Heart right ventricle (tissue), 16 donors: ENCODE results near the gene CLTRN. TPM values are rescaled to one million over a fixed set of nuclear protein-coding genes. Genes with fewer than 3 reads are reported as not detected.

Source experiments
- ATAC-seq, 8 donors: fragments of 200-7000 bp; cut with Tn5 transposase; one replicate each; pipeline ENCODE4 v1.9.1; 2020; ENCODE audit warnings: mild to moderate bottlenecking in 8 of 8, moderate library complexity in 8 of 8, moderate number of reproducible peaks in 1 of 8
- DNase-seq, 2 donors: peaks; one replicate each; pipeline ENCODE4 v3.0.0-alpha.2; 2020
- H3K27ac ChIP-seq, 10 donors: fragments of 200-600 bp; sonication (generic) in 2 of 10; one replicate each; pipeline versions ENCODE4 v1.5.0 to v1.8.0; 2020 to 2022; ENCODE audit warnings: mild to moderate bottlenecking in 3 of 10
- H3K27me3 ChIP-seq, 7 donors: fragments of 200-600 bp; one replicate each; pipeline ENCODE4 v1.8.0; 2021 to 2022; ENCODE audit warnings: mild to moderate bottlenecking in 2 of 7
- H3K36me3 ChIP-seq, 9 donors: fragments of 200-600 bp; sonication (generic) in 1 of 9; one replicate each; pipeline versions ENCODE4 v1.5.0 to v1.8.0; 2020 to 2022; ENCODE audit warnings: mild to moderate bottlenecking in 2 of 9
- H3K4me1 ChIP-seq, 9 donors: fragments of 200-600 bp; sonication (generic) in 1 of 9; one replicate each; pipeline versions ENCODE4 v1.5.0 to v1.8.0; 2020 to 2022; ENCODE audit warnings: mild to moderate bottlenecking in 4 of 9
- H3K4me3 ChIP-seq, 10 donors: fragments of 200-600 bp; sonication (generic) in 2 of 10; one replicate each; pipeline versions ENCODE4 v1.5.0 to v1.8.0; 2020 to 2022; ENCODE audit warnings: mild to moderate bottlenecking in 7 of 10, moderate library complexity in 2 of 10
- H3K9me3 ChIP-seq, 11 donors: fragments of 200-600 bp in 10 of 11; sonication (generic) in 2 of 11; one replicate each; pipeline versions ENCODE4 v1.5.0 to v1.8.0; 2013 to 2022; ENCODE audit warnings: mild to moderate bottlenecking in 2 of 11, control low read depth in 1 of 11, moderate library complexity in 1 of 11
- WGBS, 2 donors: extraction: QIAGEN DNeasy Blood & Tissue Kit; methylation state at CpG; one replicate each; pipeline ENCODE4 v1.1.7; 2013; ENCODE audit warnings: inconsistent platforms in 1 of 2; 5-methylcytosine and 5-hydroxymethylcytosine counted together
- intact Hi-C, 10 donors: fragments of 100-400 bp; cut with DNase I; formaldehyde crosslinking; loops; one replicate each; pipeline versions ENCODE4 v1.11.1 to v1.14.2; 2022
- polyA plus RNA-seq, 2 donors: library from polyadenylated mRNA; stranded (reverse); fragments of 200-250 nt; gene quantifications; one replicate each; pipeline ENCODE4 v1.2.3, GENCODE V29; 2013
- total RNA-seq, 10 donors: library from RNA; stranded (reverse); fragmentation: NEBNext Ultra II Directional in 3 of 10; extraction: Animal tissue kit (Norgen Biotek cat#: 25700) in 3 of 10; gene quantifications; one replicate each; pipeline versions ENCODE4 v1.2.1 to v1.2.4, GENCODE V29; 2021 to 2023
- TF ChIP-seq, protein P1 (sequence below), 9 donors: fragments of 200-600 bp; sonication (generic) in 2 of 9; IDR thresholded peaks; one replicate each; pipeline versions ENCODE4 v1.5.0 to v1.8.0; 2021 to 2022; ENCODE audit warnings: antibody characterized with exemption in 9 of 9, mild to moderate bottlenecking in 5 of 9, moderate library complexity in 1 of 9
- donor health status: Arrhythmogenic right ventricular cardiomyopathy.
- donor health status: ischemic (EF 13 %, LVEDD 7.1; RV severe dilation, severe dysfunction).
- donor health status: healthy with polysubstance abuse.
- donor health status: DM: no; HTN: yes; CAD: no.
- donor health status: DM: no; HTN: no; CAD: no.
- donor health status: ischemic (EF 25% LVEDD 6.9; RV normal size, moderate dysfunction).
- donor health status: ischemic (EF 25% LVEDD 5.7; RV mildly dilated, moderate dysfunction).
- donor health status: healthy.
- donor health status: DM: yes; HTN: yes; CAD: no.
- donor health status: Ischemic cardiomyopathy.
- donor health status: ischemic (EF 35%, LVEDD 5.7; RV mildly dilated, moderate dysfunction).
- donor health status: nonischemic (EF 11% LVEDD 7.7; RV severe dilation, severe dysfunction).
- donor health status: DM: yes; HTN: yes; CAD: no.
- donor health status: PGD.
- donor health status: ischemic (EF 29% LVEDD 5.4; RV normal size, mild dysfunction).
- donor health status: nonischemic (EF 23%, LVEDD 6.1; RV moderate dilation, normal function).

Gene CLTRN
- total and polyA plus RNA-seq, 12 donors, result 0.07 to 2.4 (median 0.86) TPM

DNA sequence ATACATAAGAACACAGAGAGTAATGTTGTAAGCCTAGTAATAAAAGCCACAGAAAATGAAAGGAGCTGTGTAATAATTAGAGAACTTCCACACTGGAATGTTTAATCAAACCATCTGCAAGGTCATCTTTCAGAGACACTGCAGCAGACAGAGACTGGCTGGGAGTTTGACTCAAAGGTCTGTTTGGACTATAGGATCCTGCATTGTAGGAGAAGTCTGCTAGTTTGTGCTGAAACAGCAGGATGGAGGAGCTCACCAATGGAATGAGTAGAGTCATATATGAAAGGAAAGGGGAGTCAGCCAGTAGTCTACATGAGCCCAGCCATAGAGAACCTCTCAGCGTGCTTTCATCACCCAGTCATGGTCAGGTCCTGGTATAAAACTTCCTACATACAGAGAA, 59.4 kb downstream of the CLTRN start:
- H3K27ac ChIP-seq, result peak overlapping the region in 4 of 10 donors; percentile 4 to 70 (median 62)
- TF ChIP-seq, protein P1, sequence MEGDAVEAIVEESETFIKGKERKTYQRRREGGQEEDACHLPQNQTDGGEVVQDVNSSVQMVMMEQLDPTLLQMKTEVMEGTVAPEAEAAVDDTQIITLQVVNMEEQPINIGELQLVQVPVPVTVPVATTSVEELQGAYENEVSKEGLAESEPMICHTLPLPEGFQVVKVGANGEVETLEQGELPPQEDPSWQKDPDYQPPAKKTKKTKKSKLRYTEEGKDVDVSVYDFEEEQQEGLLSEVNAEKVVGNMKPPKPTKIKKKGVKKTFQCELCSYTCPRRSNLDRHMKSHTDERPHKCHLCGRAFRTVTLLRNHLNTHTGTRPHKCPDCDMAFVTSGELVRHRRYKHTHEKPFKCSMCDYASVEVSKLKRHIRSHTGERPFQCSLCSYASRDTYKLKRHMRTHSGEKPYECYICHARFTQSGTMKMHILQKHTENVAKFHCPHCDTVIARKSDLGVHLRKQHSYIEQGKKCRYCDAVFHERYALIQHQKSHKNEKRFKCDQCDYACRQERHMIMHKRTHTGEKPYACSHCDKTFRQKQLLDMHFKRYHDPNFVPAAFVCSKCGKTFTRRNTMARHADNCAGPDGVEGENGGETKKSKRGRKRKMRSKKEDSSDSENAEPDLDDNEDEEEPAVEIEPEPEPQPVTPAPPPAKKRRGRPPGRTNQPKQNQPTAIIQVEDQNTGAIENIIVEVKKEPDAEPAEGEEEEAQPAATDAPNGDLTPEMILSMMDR (IDR thresholded peaks at IDR 0.05), result no peak
- H3K4me3 ChIP-seq, result peak overlapping the region in 4 of 10 donors; percentile 40 to 42 (median 40)
- no peaks in the 10 kb centered on the region for H3K9me3 ChIP-seq
- 38 to 68% methylated on average over 1 of the region's 1 CpG for WGBS, 2 donors
- no peaks in the 10 kb centered on the region for H3K36me3 ChIP-seq
- peaks cover 0 to 75% (median 0%) of the 10 kb centered on the region in 7 donors for H3K27me3 ChIP-seq
- intact Hi-C loops, result no loop called here
- DNase-seq (no peak), ATAC-seq (no peak)
- H3K4me1 ChIP-seq, result no peaks in the 10 kb centered on the region

DNA sequence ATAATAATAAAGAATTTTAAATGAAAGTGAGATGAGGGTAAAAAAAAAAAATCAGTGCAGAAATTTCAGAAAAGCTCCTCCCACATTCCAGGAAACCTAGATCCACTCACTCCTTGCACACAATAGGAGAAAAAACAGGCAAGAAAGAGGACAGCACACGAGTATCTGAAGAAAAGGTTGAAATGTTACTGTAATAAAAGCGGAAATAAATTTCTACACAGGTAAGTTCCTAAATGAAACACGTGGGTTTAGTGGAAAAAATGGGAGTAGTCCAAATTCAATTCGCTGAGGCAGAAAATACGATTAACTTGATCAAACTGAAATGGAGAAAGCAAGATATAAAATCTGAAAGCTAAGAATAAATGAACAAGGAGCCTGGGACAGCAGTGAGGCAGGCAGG, 61.8 kb downstream of the CLTRN start:
- WGBS, 2 donors, result 72 to 77% methylated on average over 5 of the region's 5 CpGs
- ATAC-seq (no peak), DNase-seq (no peak)
- TF ChIP-seq, protein P1 (IDR thresholded peaks at IDR 0.05), result no peak
- no peak overlapping the region for H3K27ac ChIP-seq
- intact Hi-C loops, result no loop called here
- no peaks in the 10 kb centered on the region for H3K9me3 ChIP-seq
- H3K36me3 ChIP-seq, result no peaks in the 10 kb centered on the region
- no peak overlapping the region for H3K4me3 ChIP-seq
- peaks cover 0 to 90% (median 0%) of the 10 kb centered on the region in 7 donors for H3K27me3 ChIP-seq
- no peaks in the 10 kb centered on the region for H3K4me1 ChIP-seq

DNA sequence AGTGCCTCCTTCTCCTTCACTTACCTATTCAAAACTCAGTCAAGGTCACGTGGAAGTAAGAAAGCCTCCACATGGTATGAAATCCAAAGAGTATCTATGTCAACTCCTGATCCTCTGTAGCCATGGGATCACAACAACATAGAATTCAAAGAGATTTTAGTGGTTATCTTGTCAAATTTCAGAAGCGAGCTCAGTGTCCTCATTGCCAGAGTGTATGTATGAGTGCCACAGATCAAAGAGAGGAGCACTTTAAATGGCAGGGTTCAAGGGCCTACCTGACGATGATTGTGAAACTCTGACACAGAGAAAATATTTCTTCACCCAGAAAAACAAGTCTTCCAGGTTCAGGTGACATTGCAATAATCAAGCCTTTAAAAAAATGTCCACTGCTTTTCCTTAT, 62.7 kb downstream of the CLTRN start:
- H3K27ac ChIP-seq, result no peak overlapping the region

DNA sequence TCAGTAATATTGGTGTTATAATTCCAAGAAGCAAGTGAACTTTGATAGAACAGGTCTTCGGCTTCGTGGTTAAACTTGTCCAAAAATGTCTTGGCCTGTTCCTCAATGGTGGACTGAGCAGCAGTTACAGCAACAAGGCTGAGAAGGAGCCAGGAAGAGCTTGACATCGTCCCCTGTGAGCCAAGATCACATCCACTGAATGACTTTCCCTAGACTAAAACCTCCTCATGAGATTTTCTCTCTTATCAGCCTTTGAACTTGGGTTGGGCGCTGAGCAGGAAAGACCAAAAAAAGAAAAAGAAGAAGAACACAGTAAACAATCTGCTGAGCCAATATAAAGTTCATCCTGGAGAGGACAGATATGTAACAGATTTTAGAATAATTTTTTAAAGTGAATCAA, 63.9 kb downstream of the CLTRN start, which contains the start of gene ACE2:
Gene ACE2, minus strand, starts transcription at position 216 of the 400 bp plus-strand sequence. Its CDS starts 49 bp downstream, at position 167.
- peak within 1 kb of the TSS in 2 of 10 donors; percentile 17 to 23 for H3K4me3 ChIP-seq
- 32 to 36% methylated on average over 4 of the region's 4 CpGs for WGBS, 2 donors
- DNase-seq, result peak; percentile 7 to 9

More for the DNA sequence above, 62.7 kb downstream of the CLTRN start:
- Histone ChIP-seq H3K9me3 (no peaks in the 10 kb centered on the region), H3K36me3 (no peaks in the 10 kb centered on the region), H3K4me1 (no peaks in the 10 kb centered on the region), H3K27me3 (peaks cover 0 to 86% (median 0%) of the 10 kb centered on the region in 7 donors), H3K4me3 (no peak overlapping the region)
- TF ChIP-seq, protein P1 (IDR thresholded peaks at IDR 0.05), result no peak
- WGBS, 2 donors, result 69 to 79% methylated on average over 3 of the region's 3 CpGs
- ATAC-seq, result no peak
- intact Hi-C loops, result no loop called here
- DNase-seq, result no peak

More for the DNA sequence above, 63.9 kb downstream of the CLTRN start, which contains the start of gene ACE2:
- Histone ChIP-seq H3K9me3 (no peaks in the 10 kb centered on the region), H3K4me1 (no peaks in the 10 kb centered on the region), H3K27me3 (peaks cover 0 to 86% (median 0%) of the 10 kb centered on the region in 7 donors), H3K27ac (peak within 1 kb of the TSS in 7 of 10 donors; percentile 2 to 79 (median 73)), H3K36me3 (no peaks in the 10 kb centered on the region)
- ATAC-seq, result peak in 6 of 8 donors; percentile 25 to 79 (median 55)
- TF ChIP-seq, protein P1 (IDR thresholded peaks at IDR 0.05), result no peak
- intact Hi-C loops, result no loop called here
